ENCODE data around the gene MRPL55. TPM values are rescaled to one million over a fixed set of nuclear protein-coding genes. Genes with fewer than 3 reads are reported as not detected.

Gene MRPL55
- total RNA-seq, 1 donor from 2014 or later = 36.2 TPM

DNA sequence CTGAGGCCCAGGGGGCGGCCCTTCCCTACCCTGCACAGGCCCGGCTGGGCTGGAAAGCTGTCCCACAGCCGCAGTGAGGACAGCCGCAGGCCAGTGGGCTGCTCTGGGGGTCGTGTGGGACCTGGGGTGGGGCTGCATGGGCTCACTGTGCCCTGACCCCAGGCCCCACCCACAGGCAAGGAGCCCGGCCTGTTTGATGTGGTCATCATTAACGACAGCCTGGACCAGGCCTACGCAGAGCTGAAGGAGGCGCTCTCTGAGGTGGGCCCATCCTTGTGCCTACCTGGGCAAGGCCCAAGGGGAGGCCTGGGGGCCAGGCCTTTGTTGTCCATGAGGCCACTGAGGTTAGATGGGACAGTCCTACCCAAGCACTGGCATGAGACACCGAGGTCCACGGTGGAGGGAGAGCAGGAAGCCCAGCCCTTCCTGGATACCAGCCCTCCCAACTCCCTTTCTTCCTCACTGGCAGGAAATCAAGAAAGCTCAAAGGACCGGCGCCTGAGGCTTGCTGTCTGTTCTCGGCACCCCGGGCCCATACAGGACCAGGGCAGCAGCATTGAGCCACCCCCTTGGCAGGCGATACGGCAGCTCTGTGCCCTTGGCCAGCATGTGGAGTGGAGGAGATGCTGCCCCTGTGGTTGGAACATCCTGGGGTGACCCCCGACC, 39.2 kb upstream of the MRPL55 start:
- intact Hi-C loops (cut with micrococcal nuclease) = no loop called here

DNA sequence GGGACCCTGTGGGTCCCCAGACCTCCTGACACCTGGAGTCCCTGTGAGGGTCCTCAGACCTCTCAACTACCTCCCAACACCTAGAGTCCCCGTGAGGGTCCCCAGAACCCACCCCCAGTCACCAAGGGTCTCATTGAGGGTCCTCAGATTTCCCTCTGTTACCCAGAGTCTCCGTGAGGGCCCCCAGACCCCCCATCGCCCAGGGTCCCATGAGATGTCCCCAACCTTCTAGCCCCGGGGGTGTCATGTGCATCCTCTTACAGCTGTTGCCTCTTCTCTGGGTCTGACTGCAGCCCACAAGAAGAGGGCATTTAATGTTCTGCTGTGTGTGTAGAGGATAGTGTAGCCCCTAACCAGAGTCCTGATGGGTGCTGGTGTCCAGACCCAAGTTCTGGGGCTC, 38.7 kb upstream of the MRPL55 start:
- intact Hi-C loops (cut with micrococcal nuclease) = no loop called here

DNA sequence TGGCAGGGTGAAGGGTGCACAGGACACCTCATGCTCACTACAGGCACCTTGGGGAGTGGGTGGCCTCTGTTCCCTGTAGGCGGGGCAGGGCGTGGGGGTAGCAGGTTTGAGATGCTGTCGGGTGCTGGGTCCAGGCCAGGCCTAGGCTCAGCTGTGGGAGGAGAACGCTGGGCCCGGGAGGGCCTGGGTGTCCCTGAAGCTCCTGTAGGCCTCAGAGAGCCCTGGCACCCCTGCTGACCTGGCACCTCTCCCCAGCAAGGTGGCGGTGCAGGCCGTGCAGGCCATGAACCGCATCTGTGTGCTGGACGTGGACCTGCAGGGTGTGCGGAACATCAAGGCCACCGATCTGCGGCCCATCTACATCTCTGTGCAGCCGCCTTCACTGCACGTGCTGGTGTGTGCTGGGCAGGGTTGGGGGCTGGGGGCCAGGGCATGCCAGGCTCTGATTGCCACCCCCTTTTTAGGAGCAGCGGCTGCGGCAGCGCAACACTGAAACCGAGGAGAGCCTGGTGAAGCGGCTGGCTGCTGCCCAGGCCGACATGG, 38.1 kb upstream of the MRPL55 start:
- intact Hi-C loops (cut with micrococcal nuclease) = no loop called here

- intact Hi-C loops (cut with micrococcal nuclease) = no loop called here
Observed at GRCh38 chr1:228146417-228147150, 37.5 kb upstream of the MRPL55 start.

DNA sequence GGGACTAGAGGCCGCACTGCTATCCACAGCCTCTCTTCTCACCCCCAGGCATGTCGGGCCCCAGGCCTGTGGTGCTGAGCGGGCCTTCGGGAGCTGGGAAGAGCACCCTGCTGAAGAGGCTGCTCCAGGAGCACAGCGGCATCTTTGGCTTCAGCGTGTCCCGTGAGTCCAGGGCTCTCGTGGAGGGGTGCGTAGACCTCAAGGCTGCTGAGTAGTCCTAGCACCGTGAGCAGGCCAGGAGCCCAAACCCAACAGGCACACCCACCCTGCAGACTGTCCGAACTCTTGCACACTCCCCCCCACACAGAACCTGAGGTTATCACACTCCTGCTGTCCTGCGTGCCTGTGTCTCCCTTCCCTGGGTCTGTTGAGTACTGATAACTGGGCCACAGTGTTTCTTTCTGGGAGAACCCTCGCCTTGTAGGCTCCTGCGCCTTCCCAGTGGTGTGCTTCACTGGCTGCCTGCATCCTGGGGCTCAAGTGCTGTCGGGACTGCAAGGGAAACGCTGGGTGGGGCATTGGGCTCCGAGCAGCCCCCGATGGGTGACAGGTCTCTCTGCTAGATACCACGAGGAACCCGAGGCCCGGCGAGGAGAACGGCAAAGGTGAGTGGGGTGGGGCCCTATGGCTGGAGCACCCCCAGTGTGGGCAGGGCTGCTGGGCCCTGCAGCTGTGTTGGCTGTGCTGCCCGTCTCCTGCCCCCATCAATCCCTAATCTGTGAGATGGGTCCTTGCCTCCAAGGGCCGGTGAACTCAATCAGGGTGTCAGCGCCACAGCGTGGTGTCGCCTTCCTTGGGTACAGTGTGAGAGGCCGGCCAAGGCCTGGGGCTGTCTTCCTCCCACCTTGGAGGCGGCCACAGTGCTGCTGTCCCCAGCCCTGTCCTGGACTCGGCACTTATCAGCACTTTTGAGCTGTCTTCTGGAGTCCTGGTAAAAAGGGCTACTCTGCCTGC, 36.6 kb upstream of the MRPL55 start:
- intact Hi-C loops (cut with micrococcal nuclease) = no loop called here

DNA sequence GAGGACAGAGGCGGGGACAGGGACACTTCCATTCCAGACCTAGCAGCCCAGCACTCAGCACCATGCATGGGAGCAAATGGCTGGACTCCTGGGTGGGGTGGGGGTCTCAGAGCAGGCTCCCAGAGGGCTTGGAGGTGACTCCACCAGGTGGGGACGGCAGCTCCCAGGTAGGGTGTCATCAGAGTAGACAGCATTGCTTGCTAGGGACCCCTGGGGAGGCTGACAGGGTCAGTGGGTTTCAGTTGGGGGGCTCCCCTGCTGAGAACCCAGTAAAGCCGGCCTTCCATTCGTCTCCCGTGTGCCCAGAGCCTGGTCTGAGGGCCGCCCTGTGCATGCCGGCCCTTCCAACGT, 35.9 kb upstream of the MRPL55 start:
- intact Hi-C loops (cut with micrococcal nuclease) = no loop called here

DNA sequence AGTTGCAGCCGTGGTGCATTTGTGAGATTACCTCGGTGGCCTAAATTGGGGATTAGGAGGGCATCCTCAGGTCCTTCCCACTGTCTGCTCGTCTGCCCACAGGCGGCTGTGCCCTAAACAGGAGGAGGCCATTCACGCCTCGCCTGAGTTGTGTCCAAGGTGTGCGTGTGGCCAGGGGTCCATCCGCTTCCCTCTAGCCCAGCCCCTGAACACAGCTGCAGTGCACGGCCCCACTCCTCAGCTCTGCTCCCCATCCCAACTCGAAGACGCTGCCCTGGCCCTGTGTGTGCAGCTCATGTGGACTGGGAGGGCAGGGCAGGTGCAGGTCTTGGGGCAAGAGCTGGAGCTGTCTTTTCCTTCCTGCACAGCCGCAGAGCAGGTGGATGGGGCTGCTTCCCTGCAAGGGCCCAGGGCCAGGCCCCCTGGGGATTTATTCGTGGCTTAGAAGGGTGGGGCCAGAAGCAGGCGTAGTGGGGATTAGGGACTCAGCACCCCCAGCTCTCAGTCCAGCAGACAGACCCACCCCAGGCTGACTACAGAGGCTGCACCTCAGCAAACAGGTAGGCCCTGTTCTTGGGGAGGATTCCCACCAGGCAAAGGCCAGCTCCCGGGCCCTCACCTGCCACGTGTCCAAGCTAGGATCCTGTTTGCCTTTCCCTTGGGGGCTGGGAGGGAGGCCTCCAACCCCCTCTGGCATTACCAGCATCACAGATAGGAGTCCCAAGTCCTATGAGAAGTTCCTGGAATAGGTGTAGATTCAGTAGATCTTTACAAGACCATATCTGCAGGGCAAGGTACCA, 35.3 kb upstream of the MRPL55 start:
- intact Hi-C loops (cut with micrococcal nuclease) = no loop called here

DNA sequence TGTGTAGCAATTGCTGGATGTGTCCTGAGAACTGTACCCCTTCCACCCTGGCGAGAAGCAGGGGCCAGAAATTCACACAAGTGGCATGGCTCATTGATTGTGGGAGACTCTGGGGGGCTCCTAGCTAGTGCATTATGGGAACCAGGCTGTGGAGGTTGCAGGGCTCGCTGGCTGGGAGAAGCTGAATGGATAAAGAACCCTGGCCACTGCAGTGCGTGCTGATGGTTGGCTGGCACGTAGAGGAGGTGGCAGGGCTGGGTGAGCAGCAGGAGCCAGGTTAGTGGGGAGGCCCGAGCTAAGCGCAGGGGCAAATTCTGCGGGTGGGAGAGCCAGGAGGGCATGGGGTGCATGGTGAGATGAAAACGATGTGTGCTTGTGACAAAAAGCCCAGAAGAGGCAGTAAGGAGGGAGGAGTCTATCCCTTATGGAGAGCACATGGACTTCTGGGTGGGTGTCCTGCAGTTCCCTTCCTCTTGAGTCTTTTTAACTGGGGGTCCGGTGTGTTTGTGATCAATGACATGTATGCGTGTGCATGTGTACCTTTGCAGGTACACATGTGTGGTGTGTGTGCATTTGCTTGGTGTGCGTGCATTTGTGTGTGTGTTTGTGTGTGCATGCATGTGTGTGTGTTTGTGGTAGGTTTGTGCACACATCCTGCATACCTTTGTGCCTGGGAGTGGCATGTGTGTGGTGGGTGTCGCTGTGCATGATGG, 34.5 kb upstream of the MRPL55 start:
- intact Hi-C loops (cut with micrococcal nuclease) = no loop called here

GRCh38 chr1:228142701-228143136, 33.6 kb upstream of the MRPL55 start:
- intact Hi-C loops (cut with micrococcal nuclease) = no loop called here

GRCh38 chr1:228142155-228142691, 33.1 kb upstream of the MRPL55 start:
- intact Hi-C loops (cut with micrococcal nuclease) = no loop called here

- intact Hi-C loops (cut with micrococcal nuclease) = no loop called here
Observed at GRCh38 chr1:228141226-228142044, 32.3 kb upstream of the MRPL55 start.

- intact Hi-C loops (cut with micrococcal nuclease) = loop anchor here (1.0 kb wide), 9 partner anchors 25 to 352 kb away; partner anchors contain the start of genes ARF1, C1orf35, IBA57 and MRPL55
Observed at GRCh38 chr1:228140724-228141225, 31.7 kb upstream of the MRPL55 start.

GRCh38 chr1:228139931-228140723, 31.0 kb upstream of the MRPL55 start, which contains the start of gene GUK1:
TSS of gene GUK1 (plus strand) at chr1:228140279. CDS start at chr1:228140303, 24 bp downstream.
- intact Hi-C loops (cut with micrococcal nuclease) = loop anchor here (1.0 to 10.0 kb wide), 11 partner anchors 25 to 655 kb away; partner anchors contain the start of genes ARF1, C1orf35, IBA57 and MRPL55

DNA sequence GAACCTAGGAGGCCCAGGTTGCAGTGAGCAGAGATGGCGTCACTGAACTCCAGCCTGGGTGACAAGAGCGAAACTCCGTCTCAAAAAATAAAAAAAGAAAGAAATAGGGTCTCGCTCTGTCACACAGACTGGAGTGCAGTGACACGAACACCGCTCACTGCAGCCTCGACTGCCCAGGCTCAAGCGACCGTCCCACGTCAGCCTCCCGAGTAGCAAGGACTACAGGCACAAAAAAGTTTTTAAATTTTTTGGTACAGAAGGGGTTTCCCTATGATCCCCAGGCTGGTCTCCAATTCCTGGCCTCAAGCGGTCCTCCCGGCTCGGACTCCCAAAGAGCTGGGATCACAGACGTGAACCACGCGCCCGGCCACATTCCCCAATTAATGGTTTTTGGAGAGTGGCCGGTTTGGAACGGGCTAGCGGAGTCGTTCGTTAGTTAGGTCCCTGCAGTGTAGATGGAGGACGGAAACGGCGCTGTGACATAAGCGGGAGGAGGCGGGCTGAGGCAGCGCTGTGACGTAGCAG, 30.4 kb upstream of the MRPL55 start:
- intact Hi-C loops (cut with micrococcal nuclease) = loop anchor here (2.0 to 10.0 kb wide), 2 partner anchors 325 to 655 kb away; no protein-coding TSS in a partner anchor

DNA sequence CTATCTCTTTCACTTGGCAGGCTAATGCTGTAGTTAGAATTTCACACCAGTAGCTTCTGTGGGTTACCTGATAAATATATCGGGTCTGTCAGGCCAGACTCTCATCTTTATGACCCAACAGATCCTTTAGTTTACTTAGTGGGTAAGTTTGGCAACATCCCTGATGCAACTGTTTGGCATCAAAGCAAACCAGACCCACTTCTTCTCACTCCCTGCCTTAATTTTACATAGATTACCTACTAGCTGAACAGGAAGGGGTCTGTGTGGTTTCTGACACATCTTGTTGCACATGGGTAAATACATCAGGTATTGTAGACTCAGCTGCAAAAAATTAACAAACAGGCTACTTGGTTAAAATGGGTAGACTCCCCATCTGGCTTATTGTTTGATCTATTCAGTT, 27.8 kb upstream of the MRPL55 start:
- intact Hi-C loops (cut with micrococcal nuclease) = loop anchor here (10.0 kb wide), 1 partner anchor 652 kb away; no protein-coding TSS in a partner anchor

DNA sequence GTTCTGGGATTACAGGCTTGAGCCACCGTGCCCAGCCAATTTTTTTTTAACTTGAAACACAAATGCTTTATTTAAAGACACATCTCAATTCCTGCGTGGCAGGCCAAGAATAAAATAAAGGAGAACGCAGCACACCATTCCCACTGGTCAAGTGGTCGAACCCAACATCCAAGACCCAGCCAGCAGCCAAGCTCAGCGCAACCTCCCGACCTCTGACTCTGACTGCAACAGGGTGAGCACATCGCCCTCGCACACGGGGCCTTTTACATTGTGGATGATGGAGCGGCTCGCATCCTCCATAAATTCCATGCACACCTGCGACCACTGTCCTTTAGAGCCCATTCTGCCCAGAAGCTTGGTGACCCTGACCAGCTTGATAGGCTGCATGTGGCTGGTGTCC, 25.5 kb upstream of the MRPL55 start:
- intact Hi-C loops (cut with micrococcal nuclease) = loop anchor here (10.0 kb wide), 1 partner anchor 650 kb away; no protein-coding TSS in a partner anchor

GRCh38 chr1:228131766-228132165, 22.7 kb upstream of the MRPL55 start:
- intact Hi-C loops (cut with micrococcal nuclease) = loop anchor here (2.0 to 10.0 kb wide), 2 partner anchors 383 to 647 kb away; no protein-coding TSS in a partner anchor
